Sigmoid colon (tissue), 7 donors: ENCODE results near the gene SORBS1. TPM values are rescaled to one million over a fixed set of nuclear protein-coding genes. Genes with fewer than 3 reads are reported as not detected.

Experiments used
- DNase-seq: peaks from one replicate; pipeline ENCODE4 v3.0.0-alpha.2; 2019
- H3K27ac ChIP-seq, 4 donors: fragments of 200-600 bp; sonication (generic); one replicate each; pipeline ENCODE4 v1.5.1; 2016 to 2019; ENCODE audit warnings: mild to moderate bottlenecking in 1 of 4
- H3K27me3 ChIP-seq, 3 donors: fragments of 200-600 bp; sonication (generic); one replicate each; pipeline ENCODE4 v1.5.1; 2019; ENCODE audit warnings: mild to moderate bottlenecking in 1 of 3
- H3K36me3 ChIP-seq, 4 donors: fragments of 200-600 bp; sonication (generic); one replicate each; pipeline ENCODE4 v1.5.1; 2016 to 2019
- H3K4me1 ChIP-seq, 4 donors: fragments of 200-600 bp; sonication (generic); one replicate each; pipeline ENCODE4 v1.5.1; 2017 to 2019
- H3K4me3 ChIP-seq, 4 donors: fragments of 200-600 bp; sonication (generic); one replicate each; pipeline ENCODE4 v1.5.1; 2017 to 2019; ENCODE audit warnings: mild to moderate bottlenecking in 2 of 4, moderate library complexity in 1 of 4
- H3K9me3 ChIP-seq, 4 donors: fragments of 200-600 bp in 3 of 4; sonication (generic) in 3 of 4; one replicate each; pipeline versions ENCODE4 v1.5.1 to v1.6.1; 2013 to 2019
- EP300 ChIP-seq, 4 donors: sonication (generic); formaldehyde crosslinking; IDR thresholded peaks; one replicate each; pipeline ENCODE4 v1.6.1; 2017; ENCODE audit warnings: antibody characterized with exemption in 4 of 4
- POLR2A ChIP-seq, 2 donors: fragments of 450-650 bp; IDR thresholded peaks; one replicate each; pipeline ENCODE4 v1.6.1; 2016; ENCODE audit warnings: antibody characterized with exemption in 2 of 2, mild to moderate bottlenecking in 2 of 2, moderate library complexity in 2 of 2
- POLR2AphosphoS5 ChIP-seq, 4 donors: sonication (generic); formaldehyde crosslinking; IDR thresholded peaks; one replicate each; pipeline ENCODE4 v1.6.1; 2017; ENCODE audit warnings: antibody characterized with exemption in 4 of 4
- WGBS, 2 donors: extraction: QIAGEN DNeasy Blood & Tissue Kit; methylation state at CpG; one replicate each; pipeline ENCODE4 v1.1.7; 2013; 5-methylcytosine and 5-hydroxymethylcytosine counted together
- intact Hi-C: fragments of 100-400 bp; cut with DNase I; formaldehyde crosslinking; loops from one replicate; pipeline ENCODE4 v1.15.1; 2023
- polyA plus RNA-seq, 3 donors: library from polyadenylated mRNA; stranded (reverse); fragments of 200-250 nt; gene quantifications; one replicate each; pipeline ENCODE4 v1.2.3, GENCODE V29; 2013
- total RNA-seq, 4 donors: library from RNA; depleted of rRNA; stranded (reverse); fragments of >200 nt; gene quantifications; one replicate each; pipeline ENCODE4 v1.1.0, GENCODE V29; 2016
- TF ChIP-seq, protein P1 (sequence below), 4 experiments: fragments of 450-650 bp in 3 of 4; fragments of 200-600 bp in 1 of 4; IDR thresholded peaks; one replicate each; pipeline ENCODE4 v1.5.1; 2016 to 2019; ENCODE audit warnings: antibody characterized with exemption in 4 of 4, mild to moderate bottlenecking in 3 of 4, moderate library complexity in 2 of 4
- donor health status: healthy with polysubstance abuse.
- donor health status: Bipolar disorder and iron deficiency.
- donor health status: healthy.

SORBS1 gene
- total and polyA plus RNA-seq, 7 donors = 8.1 to 1,403 (median 664) TPM

DNA sequence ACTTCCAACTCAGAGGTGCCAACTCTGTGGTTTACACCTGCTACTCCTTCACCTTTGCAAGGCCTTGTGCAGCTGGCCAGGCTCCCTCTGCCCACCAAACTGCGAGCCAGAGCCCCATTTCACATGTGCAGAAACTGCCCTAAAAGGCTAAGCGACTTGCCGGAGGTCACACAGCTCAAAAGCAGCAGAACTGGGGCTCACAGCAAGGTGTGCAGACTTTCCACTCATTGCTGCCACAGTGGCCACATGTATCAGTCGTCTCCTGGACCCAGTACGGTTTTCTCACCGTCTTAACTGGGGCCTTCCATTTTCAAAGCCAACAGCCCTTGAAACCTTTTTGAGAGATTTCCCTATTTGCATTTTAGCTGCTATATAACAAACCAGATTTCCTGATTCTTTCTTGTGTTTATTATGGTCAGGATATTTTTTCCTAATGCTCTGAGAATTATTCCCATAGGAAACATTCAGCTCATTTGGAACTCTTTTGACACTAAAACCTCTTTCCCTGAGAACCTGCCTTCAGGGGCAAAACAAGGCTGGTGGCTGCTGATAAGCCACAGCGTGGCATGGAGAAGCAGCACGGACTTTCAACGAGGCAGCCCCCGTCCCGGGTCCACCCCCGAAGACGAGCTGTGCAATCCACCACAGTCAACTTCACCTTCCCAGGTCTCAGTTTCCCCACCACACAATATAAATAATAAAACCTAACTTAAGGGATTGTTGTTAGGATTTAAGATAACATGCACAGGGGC, 29.9 kb downstream of the SORBS1 start:
- peak overlapping the region; percentile 93 to 98 (median 96) for H3K27ac ChIP-seq
- H3K4me1 ChIP-seq = peaks cover 0 to 100% (median 96%) of the 10 kb centered on the region in 4 donors
- peak in 3 of 4 donors; percentile 21 to 54 (median 47) for TF ChIP-seq POLR2AphosphoS5 (IDR thresholded peaks at IDR 0.05)
- TF ChIP-seq POLR2A (IDR thresholded peaks at IDR 0.05) = no peak
- H3K9me3 ChIP-seq = no peaks in the 10 kb centered on the region
- no peaks in the 10 kb centered on the region for H3K36me3 ChIP-seq
- WGBS, 2 donors = 63 to 79% methylated on average over 13 of the region's 13 CpGs
- intact Hi-C loops = loop anchor here (2.0 kb wide), 1 partner anchor 18 kb away; no protein-coding TSS in a partner anchor
- no peaks in the 10 kb centered on the region for H3K27me3 ChIP-seq
- no peak for DNase-seq
- no peak overlapping the region for H3K4me3 ChIP-seq

- H3K27me3 ChIP-seq = no peaks in the 10 kb centered on the region
- no peaks in the 10 kb centered on the region for H3K9me3 ChIP-seq
- H3K4me3 ChIP-seq = no peak overlapping the region
- intact Hi-C loops = loop anchor here (2.0 kb wide), 1 partner anchor 18 kb away; no protein-coding TSS in a partner anchor
- no peak for DNase-seq
- no peaks in the 10 kb centered on the region for H3K36me3 ChIP-seq
- WGBS, 2 donors = 67 to 86% methylated on average over 4 of the region's 4 CpGs
- TF ChIP-seq, protein P1, sequence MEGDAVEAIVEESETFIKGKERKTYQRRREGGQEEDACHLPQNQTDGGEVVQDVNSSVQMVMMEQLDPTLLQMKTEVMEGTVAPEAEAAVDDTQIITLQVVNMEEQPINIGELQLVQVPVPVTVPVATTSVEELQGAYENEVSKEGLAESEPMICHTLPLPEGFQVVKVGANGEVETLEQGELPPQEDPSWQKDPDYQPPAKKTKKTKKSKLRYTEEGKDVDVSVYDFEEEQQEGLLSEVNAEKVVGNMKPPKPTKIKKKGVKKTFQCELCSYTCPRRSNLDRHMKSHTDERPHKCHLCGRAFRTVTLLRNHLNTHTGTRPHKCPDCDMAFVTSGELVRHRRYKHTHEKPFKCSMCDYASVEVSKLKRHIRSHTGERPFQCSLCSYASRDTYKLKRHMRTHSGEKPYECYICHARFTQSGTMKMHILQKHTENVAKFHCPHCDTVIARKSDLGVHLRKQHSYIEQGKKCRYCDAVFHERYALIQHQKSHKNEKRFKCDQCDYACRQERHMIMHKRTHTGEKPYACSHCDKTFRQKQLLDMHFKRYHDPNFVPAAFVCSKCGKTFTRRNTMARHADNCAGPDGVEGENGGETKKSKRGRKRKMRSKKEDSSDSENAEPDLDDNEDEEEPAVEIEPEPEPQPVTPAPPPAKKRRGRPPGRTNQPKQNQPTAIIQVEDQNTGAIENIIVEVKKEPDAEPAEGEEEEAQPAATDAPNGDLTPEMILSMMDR (IDR thresholded peaks at IDR 0.05) = no peak
- no peak for TF ChIP-seq POLR2A (IDR thresholded peaks at IDR 0.05)
- peaks cover 0 to 100% (median 98%) of the 10 kb centered on the region in 4 donors for H3K4me1 ChIP-seq
- H3K27ac ChIP-seq = peak overlapping the region; percentile 93 to 98 (median 96)
Measured at GRCh38 chr10:95530561-95530960, 30.6 kb downstream of the SORBS1 start.

- DNase-seq = no peak
- Histone ChIP-seq H3K36me3 (no peaks in the 10 kb centered on the region), H3K9me3 (no peaks in the 10 kb centered on the region), H3K4me1 (peaks cover 0 to 100% (median 98%) of the 10 kb centered on the region in 4 donors), H3K27ac (peak overlapping the region; percentile 93 to 98 (median 96)), H3K4me3 (no peak overlapping the region), H3K27me3 (no peaks in the 10 kb centered on the region)
- TF ChIP-seq POLR2A (IDR thresholded peaks at IDR 0.05) (no peak), EP300 (IDR thresholded peaks at IDR 0.05) (no peak), POLR2AphosphoS5 (IDR thresholded peaks at IDR 0.05) (peak in 2 of 4 donors; percentile 4 to 35)
- 32 to 72% methylated on average over 2 of the region's 2 CpGs for WGBS, 2 donors
- intact Hi-C loops = loop anchor here (2.0 kb wide), 1 partner anchor 17 kb away; no protein-coding TSS in a partner anchor
Measured at GRCh38 chr10:95530029-95530428, 31.1 kb downstream of the SORBS1 start.

DNA sequence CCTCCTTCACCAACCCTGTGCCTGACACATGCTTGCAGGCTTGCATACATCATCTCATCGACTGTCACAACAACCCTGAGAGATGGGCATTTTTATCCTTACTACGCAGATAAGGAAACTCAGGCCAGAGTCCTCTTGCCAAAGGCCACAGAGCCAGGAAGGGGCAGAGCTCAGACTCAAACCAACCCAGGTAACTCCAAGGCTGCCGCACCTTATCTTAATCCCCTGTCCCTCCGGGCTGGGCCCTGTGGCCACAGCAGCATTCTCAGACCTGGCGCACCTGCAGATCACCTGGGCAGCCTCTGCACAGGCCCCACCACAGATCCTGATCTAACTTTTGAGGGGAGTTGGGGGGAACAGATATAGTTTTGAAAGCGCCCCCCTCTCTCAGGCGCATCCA, 35.1 kb downstream of the SORBS1 start:
- TF ChIP-seq POLR2AphosphoS5 (IDR thresholded peaks at IDR 0.05) (no peak), POLR2A (IDR thresholded peaks at IDR 0.05) (no peak), EP300 (IDR thresholded peaks at IDR 0.05) (no peak)
- TF ChIP-seq, protein P1 (IDR thresholded peaks at IDR 0.05) = no peak
- DNase-seq = no peak
- Histone ChIP-seq H3K36me3 (no peaks in the 10 kb centered on the region), H3K27me3 (no peaks in the 10 kb centered on the region), H3K4me1 (peaks cover 0 to 100% (median 97%) of the 10 kb centered on the region in 4 donors), H3K9me3 (no peaks in the 10 kb centered on the region), H3K4me3 (no peak overlapping the region), H3K27ac (peak overlapping the region; percentile 93 to 98 (median 96))
- intact Hi-C loops = no loop called here
- WGBS, 2 donors = 90% methylated on average over 7 of the region's 7 CpGs

DNA sequence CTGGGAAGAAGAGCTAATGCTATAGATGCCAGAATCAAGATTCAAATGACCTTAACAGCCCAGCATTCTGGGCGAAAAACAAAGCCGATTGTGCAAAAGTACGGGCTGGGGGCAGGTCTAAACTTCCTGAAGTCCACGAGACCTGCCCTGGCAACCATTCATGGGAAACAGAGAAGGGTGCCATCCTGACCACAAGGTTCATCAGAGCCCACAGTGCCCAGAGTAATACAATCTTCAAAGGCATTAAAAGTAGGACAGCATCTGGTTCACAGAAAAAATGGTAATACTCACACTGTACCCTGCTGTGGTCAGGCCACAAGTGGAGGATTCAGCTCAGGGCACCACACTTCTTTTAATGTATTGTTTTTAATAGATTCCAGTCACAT, 36.1 kb downstream of the SORBS1 start:
- no peaks in the 10 kb centered on the region for H3K9me3 ChIP-seq

More for the DNA sequence above, 36.1 kb downstream of the SORBS1 start:
- intact Hi-C loops = no loop called here
- Histone ChIP-seq H3K36me3 (no peaks in the 10 kb centered on the region), H3K27ac (peak overlapping the region; percentile 93 to 98 (median 96)), H3K4me1 (peaks cover 0 to 100% (median 97%) of the 10 kb centered on the region in 4 donors), H3K27me3 (no peaks in the 10 kb centered on the region), H3K4me3 (no peak overlapping the region)
- DNase-seq = no peak
- WGBS, 2 donors = 75 to 83% methylated on average over 4 of the region's 4 CpGs
- no peak for TF ChIP-seq POLR2A (IDR thresholded peaks at IDR 0.05)
- TF ChIP-seq, protein P1 (IDR thresholded peaks at IDR 0.05) = no peak
